Measurements from ENCODE around the gene PRELID2. TPM values are rescaled to one million over a fixed set of nuclear protein-coding genes. Genes with fewer than 3 reads are reported as not detected.

The PRELID2 gene
- total RNA-seq, 4 donors from 2014 or later: 3.0 to 17.9 (median 4.3) TPM

DNA sequence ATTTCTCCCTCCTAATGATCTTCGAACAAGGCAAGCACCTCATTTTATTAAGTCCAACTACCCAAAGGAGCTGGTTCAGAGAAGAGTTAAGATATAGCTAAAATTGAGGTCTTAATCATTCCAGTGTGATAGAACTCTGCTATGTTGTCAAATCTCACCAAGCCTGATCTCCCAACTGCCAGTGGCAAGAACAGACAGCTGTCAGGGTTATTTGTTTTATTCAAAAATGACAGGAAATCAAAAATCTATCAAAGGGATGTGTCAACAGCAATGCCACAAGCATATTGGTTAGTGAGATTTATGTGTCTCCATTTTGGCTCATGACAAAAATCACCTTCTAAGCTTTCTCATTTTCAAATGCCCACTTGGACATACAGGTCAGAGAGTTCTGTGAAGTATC lies 74.5 kb downstream of the PRELID2 start:
- TF ChIP-seq POLR2A (IDR thresholded peaks at IDR 0.05) (no peak), POLR2AphosphoS5 (IDR thresholded peaks at IDR 0.05) (no peak), EP300 (IDR thresholded peaks at IDR 0.05) (no peak)
- TF ChIP-seq, protein P1, sequence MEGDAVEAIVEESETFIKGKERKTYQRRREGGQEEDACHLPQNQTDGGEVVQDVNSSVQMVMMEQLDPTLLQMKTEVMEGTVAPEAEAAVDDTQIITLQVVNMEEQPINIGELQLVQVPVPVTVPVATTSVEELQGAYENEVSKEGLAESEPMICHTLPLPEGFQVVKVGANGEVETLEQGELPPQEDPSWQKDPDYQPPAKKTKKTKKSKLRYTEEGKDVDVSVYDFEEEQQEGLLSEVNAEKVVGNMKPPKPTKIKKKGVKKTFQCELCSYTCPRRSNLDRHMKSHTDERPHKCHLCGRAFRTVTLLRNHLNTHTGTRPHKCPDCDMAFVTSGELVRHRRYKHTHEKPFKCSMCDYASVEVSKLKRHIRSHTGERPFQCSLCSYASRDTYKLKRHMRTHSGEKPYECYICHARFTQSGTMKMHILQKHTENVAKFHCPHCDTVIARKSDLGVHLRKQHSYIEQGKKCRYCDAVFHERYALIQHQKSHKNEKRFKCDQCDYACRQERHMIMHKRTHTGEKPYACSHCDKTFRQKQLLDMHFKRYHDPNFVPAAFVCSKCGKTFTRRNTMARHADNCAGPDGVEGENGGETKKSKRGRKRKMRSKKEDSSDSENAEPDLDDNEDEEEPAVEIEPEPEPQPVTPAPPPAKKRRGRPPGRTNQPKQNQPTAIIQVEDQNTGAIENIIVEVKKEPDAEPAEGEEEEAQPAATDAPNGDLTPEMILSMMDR (IDR thresholded peaks at IDR 0.05): no peak

DNA sequence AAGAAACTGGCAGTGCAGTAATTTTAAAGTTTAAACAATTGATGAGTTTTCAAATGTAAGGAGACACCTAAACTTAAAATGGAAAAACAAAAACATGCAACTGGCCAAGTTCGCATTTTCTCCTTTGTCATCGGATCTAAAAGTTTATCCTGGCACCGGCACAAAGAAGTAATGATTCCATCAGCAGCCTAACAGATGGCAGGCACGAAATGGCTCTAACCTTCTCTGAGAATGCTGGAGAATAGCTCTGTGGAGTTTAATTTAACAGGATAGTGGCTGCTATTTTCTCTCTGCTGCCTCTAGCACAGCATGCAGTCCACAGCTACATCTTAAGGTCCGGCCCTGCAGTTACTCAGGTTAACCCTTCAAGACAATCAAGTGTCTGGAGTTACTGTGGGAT lies 82.2 kb downstream of the PRELID2 start:
- Histone ChIP-seq H3K36me3 (no peaks in the 10 kb centered on the region), H3K27ac (no peak overlapping the region), H3K9me3 (no peaks in the 10 kb centered on the region), H3K4me1 (peaks cover 13% of the 10 kb centered on the region), H3K27me3 (no peaks in the 10 kb centered on the region), H3K4me3 (no peak overlapping the region)
- TF ChIP-seq, protein P1 (IDR thresholded peaks at IDR 0.05): no peak
- TF ChIP-seq POLR2AphosphoS5 (IDR thresholded peaks at IDR 0.05) (no peak), POLR2A (IDR thresholded peaks at IDR 0.05) (no peak), EP300 (IDR thresholded peaks at IDR 0.05) (no peak)
- WGBS: 51% methylated on average over 5 of the region's 5 CpGs
- no peak for DNase-seq (ENCODE audit: low spot score in 2 of 2)

More for the DNA sequence above, 74.5 kb downstream of the PRELID2 start:
- Histone ChIP-seq H3K9me3 (no peaks in the 10 kb centered on the region), H3K36me3 (no peaks in the 10 kb centered on the region), H3K4me3 (no peak overlapping the region), H3K4me1 (no peaks in the 10 kb centered on the region), H3K27ac (no peak overlapping the region), H3K27me3 (no peaks in the 10 kb centered on the region)
- WGBS: 86% methylated on average over 1 of the region's 1 CpG
- no peak for DNase-seq (ENCODE audit: low spot score in 2 of 2)

DNA sequence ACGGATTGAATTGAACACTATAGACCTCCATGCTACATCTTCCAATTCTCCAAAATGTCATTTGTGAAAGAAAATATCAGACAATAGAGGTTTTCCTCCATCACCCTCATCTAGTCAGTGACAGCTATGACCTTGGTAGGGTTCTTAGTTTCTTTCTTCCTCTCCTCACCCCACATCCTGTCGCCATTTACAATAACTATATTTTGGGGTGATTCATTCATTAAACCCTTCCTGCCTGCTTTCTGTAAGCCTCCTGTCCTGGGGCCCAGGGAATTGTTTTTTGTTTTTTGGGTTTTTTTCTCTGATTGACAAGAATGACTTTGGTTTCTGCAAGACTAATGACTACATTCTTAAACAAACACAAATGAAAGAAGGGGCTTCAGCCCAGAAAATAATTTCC lies 82.6 kb downstream of the PRELID2 start:
- TF ChIP-seq POLR2A (IDR thresholded peaks at IDR 0.05): no peak
- no peak for TF ChIP-seq POLR2AphosphoS5 (IDR thresholded peaks at IDR 0.05)
- TF ChIP-seq EP300 (IDR thresholded peaks at IDR 0.05): no peak
- TF ChIP-seq, protein P1 (IDR thresholded peaks at IDR 0.05): no peak
- Histone ChIP-seq H3K4me3 (no peak overlapping the region), H3K36me3 (no peaks in the 10 kb centered on the region), H3K27ac (no peak overlapping the region), H3K4me1 (peaks cover 13% of the 10 kb centered on the region), H3K27me3 (no peaks in the 10 kb centered on the region), H3K9me3 (no peaks in the 10 kb centered on the region)
- 71% methylated on average over 2 of the region's 2 CpGs for WGBS
- no peak for DNase-seq (ENCODE audit: low spot score in 2 of 2)

DNA sequence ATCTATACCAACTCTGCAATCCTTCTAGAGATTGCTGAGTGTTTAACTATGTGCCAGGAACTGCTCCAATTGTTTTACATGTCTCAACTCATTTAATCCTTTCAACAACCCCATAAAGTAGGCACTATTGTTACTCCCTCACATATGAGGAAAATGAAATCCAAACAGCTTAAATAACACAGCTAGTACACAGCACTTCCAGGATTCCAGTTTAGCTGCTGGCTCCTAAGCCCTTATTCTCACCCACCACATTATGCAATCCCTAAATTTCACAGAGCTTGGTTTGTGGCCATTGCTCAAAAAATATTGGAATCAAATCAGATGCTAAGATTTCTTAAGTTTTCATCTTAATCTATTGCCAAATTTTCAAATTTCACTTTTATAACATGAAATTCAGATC lies 84.9 kb downstream of the PRELID2 start:
- TF ChIP-seq, protein P1 (IDR thresholded peaks at IDR 0.05): no peak
- TF ChIP-seq EP300 (IDR thresholded peaks at IDR 0.05): no peak
- TF ChIP-seq POLR2A (IDR thresholded peaks at IDR 0.05): no peak
- TF ChIP-seq POLR2AphosphoS5 (IDR thresholded peaks at IDR 0.05): no peak
- Histone ChIP-seq H3K27me3 (no peaks in the 10 kb centered on the region), H3K27ac (no peak overlapping the region), H3K4me1 (peaks cover 13% of the 10 kb centered on the region), H3K4me3 (no peak overlapping the region), H3K36me3 (no peaks in the 10 kb centered on the region), H3K9me3 (no peaks in the 10 kb centered on the region)
- DNase-seq (ENCODE audit: low spot score in 2 of 2): no peak

DNA sequence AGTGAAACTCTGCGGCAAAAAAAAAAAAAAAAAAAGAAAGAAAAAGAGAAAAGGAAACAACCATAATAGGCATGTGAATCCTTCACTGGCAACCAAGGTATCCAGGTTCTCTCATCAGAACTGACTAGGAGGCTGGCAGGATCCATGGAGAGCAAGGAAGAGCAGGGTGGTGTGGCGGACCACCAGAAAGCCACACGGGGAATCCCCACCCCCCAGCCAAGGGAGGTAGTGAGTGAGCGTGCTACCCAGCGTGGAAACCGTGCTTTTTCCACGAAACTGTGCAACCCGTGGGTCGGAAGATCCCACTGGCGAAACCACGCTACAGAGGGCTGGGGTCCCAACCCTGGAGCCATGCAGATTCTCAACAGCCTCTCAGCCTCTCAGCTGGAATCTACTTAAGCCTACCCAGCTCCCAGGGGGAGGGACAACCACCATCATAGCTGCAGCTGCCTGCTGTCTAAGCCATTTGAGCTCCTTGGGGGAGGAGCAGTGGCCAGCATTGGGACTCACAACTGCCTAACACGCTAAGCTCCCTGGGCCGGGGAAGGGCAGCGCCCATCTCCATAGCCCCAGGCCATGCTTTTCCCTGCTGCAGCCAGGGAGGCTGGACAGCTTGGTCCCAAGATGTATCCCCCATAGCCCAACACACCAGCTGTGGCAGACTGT lies 91.6 kb downstream of the PRELID2 start:
- H3K9me3 ChIP-seq: no peaks in the 10 kb centered on the region
- H3K27me3 ChIP-seq: no peaks in the 10 kb centered on the region
- H3K4me3 ChIP-seq: no peak overlapping the region
- 99% methylated on average over 11 of the region's 14 CpGs for WGBS
- no peak overlapping the region for H3K27ac ChIP-seq
- H3K36me3 ChIP-seq: no peaks in the 10 kb centered on the region
- DNase-seq (ENCODE audit: low spot score in 2 of 2): no peak
- H3K4me1 ChIP-seq: no peaks in the 10 kb centered on the region
- TF ChIP-seq, protein P1 (IDR thresholded peaks at IDR 0.05): no peak
- TF ChIP-seq POLR2A (IDR thresholded peaks at IDR 0.05) (no peak), EP300 (IDR thresholded peaks at IDR 0.05) (no peak), POLR2AphosphoS5 (IDR thresholded peaks at IDR 0.05) (no peak)
